GM19467 (cell line): Measurements from ENCODE around the gene RADIL.
"Not testable (repeated sequence)": the region's sequence is repeated elsewhere in the genome, so short reads cannot be mapped to it uniquely, and the experiment has no call there.

Experiments
- ATAC-seq: cut with Tn5 transposase; IDR thresholded peaks from one replicate; pipeline ENCODE4 v1.9.1; 2021; ENCODE audit warnings: mild to moderate bottlenecking, moderate library complexity; ENCODE audit not compliant: unreplicated experiment

The RADIL gene

DNA sequence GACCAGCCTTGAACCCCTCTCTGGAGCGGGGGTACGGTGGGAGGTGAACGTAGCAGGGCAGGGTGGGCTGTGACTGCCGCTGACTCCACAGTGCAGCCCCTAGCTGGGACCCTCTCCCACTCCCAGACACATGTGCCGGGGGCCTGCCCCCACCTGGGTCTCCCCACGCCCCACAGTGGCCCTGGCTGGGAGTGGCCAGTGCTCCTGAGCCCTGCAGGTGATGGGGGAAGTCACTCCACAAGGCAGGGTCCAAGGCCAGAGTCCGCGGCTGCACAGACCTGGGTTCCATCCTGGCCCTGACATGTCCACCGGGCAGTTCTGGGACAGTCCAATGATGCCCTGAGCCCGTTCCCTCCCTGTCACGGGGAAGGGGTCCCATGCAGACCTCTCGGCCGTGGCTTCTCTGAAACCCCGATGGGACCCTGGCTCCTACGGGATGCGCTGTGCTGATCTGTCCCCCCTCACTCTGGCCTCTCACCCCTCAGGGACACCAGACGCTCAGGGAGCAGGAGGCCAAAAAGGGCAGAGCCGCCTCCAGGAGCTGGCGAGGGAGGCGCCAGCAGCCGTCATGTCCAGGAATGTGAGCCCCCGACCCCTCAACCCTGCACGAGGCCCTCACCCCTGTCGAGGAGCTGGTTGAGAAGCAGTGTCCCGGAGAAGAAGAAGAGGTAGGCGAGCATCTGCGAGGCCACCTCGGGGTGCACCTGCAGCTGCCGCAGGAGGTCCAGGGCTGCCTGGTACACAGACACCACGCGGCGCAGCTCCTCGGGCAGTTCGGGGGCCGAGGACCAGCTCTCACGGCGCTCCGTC lies 67.7 kb downstream of the RADIL start:
- no peak for ATAC-seq

DNA sequence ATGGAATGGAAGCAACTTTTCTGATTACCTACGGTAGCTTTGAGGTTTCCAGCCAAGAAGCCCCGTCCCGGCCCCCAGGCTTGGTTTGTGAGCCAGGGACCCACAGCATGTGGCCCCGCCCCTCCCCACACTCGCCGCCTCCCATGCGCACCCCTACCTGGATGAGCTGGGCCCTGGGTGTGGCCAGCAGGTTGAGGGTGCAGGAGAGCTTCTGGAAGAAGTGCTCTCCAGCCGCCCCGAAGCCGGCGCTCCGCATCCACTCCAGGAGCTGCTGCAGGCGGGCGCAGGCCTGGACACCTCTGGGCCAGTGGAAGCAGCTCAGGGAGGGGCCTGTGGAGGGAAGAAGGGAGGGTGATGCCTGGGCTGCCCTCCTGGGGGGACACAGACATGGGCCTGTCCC lies 68.4 kb downstream of the RADIL start:
- no peak for ATAC-seq

DNA sequence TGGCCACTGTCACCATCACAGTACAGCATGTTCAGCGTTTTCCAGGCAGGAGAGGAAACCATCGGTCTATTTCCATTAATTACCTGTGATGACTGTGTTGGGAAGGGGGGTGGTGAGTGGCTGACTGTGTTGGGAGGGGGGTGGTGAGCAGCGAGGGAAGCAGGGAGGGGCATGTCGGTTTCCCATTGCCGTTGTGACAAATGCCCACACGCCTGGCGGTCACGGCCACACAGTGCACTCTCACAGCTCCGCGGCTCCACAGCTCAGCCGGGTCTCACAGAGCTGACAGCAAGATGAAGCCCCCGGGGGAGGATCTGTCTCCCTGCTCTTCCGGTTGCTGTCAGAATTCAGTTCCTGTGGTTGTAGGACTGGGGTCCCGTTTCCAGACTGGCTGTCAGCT lies 69.1 kb downstream of the RADIL start:
- no peak for ATAC-seq

DNA sequence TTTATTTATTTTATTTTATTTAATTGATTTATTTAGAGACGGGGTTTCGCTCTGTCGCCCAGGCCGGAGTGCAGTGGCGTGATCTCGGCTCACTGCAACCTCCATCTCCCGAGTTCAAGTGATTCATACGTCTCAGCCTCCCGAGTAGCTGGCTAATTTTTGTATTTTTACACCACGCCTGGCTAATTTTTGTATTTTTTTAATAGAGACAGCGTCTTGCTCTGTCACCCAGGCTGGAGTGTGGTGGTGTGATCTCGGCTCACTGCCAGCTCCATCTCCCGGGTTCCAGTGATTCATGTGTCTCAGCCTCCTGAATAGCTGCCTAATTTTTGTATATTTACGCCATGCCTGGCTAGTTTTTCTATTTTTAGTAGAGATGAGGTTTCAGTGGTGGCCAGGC lies 73.8 kb downstream of the RADIL start:
- ATAC-seq: no peak

DNA sequence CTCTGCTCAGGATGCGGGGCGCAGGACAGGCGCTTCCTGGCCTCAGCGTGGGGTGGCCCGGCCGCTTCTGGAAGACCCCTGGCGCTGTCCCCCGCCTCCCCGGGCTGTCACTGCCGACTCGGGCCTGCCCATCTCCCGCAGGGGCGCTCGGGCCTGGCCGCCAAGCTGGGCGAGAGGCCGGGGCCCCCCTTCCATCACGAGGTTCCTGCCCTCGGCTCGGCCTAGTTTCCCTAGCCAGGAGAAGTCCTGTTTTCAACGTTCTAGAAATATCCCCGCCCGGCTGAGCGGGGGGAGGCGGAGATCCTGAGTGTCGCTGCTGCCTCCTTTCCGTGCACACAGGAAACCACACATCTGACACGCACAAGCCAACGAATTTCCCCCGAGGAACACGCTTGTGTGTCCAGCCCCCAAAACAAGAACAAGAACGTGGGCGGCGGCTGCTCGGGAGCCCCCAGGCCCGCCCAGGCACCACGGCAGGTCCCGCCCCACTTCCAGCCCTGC lies 74.4 kb downstream of the RADIL start:
- no peak for ATAC-seq

DNA sequence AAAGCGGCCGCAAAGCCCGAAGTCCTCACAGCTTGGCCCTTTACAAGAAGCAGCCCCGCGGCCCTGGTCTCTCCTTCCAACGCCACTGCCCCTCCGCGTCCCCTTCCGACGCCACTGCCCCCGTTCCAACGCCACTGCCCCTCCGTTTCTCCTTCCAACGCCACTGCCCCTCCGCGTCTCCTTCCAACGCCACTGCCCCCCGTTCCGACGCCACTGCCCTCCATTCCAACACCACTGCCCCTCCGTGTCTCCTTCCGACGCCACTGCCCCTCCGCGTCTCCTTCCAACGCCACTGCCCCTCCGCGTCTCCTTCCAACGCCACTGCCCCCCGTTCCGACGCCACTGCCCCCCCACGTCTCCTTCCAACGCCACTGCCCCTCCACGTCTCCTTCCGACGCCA lies 75.0 kb downstream of the RADIL start:
- no peak for ATAC-seq

DNA sequence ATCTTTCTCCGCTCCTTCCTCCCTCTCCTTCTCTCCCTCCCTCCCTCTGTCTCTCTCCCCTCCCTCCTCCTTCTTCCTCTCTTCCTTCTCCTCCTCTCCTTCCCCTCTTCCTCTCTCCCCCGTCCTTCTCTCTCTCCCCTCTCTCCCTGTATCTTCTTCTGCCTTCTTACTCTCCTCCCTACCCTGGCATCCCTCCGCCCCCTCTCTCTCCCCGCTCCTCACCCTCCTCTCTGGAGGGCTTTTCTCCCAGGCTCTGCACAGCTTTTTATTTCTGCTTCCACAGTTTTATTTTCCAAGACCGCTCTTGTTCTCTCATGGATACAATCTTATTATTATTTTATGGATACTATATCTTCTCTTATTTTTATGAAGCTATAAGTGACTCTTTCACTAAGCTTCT lies 75.5 kb downstream of the RADIL start:
- ATAC-seq: no peak

DNA sequence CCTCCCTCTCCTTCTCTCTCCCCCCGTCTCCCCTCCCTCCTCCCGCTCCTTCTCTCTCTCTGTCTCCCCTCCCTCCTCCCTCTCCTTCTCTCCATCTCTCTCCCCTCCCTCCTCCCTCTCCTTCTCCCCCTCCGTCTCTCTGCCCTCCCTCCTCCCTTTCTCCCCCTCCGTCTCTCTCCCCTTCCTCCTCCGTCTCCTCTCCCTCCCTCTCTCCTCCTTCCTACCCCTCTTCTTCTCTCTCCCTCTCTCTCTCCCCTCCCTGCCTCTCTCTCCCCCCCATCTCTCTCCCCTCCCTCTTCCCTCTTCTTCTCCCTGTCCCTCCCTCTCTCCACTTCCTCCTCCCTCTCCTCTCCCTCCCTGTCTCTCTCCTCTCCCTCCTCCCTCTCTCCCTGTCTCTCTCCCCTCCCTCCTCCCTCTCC lies 75.9 kb downstream of the RADIL start:
- ATAC-seq: no peak

DNA sequence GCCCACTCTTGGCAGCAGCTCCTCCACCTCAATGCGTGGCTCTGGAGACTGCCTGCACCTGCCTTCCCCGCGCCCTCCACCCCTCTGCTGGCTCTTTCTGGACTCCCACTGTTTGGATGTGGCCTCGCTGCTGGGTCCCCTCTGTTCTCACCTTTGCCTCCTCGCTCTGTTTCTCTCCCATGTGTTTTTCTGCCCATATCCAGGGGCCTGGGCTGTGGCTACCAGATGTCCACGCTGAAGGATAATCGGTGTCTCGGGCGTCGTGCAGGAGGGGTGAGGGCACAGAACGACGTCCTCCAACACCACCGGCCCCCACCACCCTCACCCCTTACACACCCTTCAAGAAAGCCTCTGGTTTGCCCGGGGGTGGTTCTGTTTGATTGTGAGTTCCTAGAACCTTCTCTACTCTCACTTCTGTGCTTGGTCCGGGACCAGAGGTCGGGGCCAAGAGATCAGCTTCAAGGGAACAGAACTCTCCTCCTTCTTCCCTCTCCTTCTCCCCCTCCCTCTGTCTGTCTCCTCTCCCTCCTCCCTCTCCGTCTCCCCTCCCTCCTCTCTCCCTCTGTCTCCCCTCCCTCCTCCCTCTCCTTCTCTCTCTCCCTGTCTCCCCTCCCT lies 76.4 kb downstream of the RADIL start:
- ATAC-seq: no peak

DNA sequence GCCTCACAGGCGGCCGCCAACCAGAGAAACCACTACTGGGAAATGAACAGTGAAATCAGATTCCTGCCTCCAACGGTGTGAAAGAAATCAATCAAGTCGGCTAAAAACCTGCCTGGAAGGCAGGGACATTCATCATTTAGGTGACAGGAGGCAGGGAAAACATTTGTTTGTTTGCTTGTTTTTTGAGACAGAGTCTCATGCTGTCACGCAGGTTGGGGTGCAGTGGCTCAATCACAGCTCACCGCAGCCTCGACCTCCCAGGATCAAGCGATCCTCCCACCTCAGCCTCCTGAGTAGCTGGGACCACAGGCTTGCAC lies 77.6 kb downstream of the RADIL start:
- ATAC-seq: no peak

DNA sequence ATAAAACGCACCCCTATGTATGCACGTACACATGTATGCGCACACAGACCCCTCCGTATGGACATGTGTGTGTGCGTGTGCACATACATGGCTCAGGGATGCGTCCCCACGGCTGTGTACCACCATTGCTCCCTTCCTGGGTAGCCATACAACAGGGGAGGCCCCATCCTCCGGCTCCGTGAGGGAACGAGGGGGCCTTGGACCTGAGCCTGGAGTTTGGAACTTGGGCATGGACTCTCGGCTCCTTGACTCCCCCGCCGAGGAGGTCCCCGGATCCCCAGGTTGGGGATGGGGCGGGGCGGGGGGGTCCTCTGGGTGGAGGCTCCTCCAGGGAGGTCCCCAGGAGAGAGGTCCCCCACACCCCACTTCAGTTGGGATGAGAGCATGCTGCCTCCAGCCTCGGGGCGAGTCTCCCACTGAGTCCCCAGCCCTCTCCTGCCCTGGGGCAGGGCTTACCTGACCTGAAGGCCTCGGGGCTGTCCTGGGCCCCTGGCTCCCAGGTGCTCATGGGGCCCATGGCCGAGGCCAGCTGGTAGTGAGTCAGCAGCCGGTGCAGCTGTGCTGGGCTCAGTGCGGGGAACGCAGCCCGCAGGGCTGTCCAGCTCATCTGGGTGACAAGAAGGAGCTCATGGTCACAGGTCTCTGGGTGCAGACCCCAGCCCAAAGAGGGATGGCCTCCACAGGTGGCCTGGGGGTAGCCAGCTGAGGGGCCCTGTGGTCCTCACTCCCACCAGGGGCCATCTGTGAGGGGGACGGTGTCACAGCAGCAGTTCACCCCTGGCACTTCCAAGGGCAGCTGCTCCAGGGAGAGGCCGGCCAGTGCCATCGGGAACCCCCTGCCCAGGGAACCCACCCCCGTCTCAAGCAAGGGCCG lies 78.2 kb downstream of the RADIL start:
- no peak for ATAC-seq

DNA sequence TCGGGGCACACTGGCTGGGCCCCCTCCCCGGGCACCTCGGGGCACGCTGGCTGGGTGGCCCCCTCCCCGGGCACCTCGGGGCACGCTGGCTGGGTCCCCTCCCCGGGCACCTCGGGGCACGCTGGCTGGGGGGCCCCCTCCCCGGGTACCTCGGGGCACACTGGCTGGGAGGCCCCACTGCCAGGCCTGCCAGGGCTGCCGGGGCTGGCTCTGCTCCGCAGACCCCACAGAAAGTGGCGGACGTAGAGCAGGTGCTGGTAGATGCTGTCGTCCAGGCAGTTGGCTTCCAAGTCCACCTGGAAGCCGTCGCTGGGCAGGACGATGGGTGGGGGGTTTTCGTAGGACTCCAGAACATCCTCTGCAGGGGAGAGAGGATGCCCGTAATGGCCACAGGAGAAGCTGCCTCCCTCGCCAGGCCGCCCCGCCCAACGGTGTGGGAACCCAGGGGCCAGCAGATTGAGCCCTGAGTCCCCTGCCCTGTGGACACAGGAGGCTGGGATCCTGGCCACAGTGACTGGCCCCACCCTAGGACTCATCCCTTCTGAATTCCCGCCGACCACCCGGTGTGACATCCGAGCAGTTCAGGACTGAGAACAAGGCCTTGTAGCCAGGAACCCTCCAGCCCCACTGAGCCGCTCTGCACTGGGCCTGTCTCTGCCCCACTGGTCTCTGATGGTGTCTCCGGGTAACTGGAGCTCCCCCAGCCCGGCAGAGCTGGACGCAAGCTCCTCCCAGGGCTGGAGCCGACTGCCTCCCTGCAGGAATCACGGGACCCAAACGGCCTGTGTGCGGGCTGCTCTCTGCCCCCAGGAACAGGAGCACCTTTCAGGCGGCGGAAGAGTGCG lies 79.9 kb downstream of the RADIL start:
- no peak for ATAC-seq

DNA sequence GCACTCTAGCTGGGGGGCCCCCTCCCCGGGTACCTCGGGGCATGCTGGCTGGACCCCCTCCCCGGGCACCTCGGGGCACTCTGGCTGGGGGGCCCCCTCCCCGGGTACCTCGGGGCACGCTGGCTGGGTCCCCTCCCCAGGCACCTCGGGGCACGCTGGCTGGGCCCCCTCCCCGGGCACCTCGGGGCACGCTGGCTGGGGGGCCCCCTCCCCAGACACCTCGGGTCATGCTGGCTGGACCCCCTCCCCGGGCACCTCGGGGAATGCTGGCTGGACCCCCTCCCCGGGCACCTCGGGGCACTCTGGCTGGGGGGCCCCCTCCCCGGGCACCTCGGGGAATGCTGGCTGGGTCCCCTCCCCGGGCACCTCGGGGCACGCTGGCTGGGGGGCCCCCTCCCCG lies 80.9 kb downstream of the RADIL start:
- ATAC-seq: not testable (repeated sequence)

DNA sequence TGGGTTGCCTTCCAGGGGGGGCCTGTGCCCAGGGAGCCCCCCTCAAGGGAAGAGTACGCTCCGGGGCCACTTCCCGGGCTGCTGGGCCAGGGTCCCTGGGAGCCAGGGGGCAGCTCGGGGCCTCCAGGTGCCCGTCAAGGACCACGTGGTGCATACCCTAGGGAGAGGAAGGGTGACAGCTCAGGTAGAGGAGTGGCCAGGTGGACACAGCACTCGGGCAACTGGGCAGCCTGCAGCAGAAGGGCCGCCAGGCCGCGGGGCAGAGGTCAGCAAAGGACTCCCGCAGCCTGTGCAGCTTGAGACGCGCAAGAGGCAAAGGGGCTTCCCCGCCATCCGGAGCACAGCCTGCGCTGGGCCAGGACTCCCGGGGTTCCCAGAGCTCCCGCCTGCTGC lies 81.7 kb downstream of the RADIL start:
- ATAC-seq: no peak

DNA sequence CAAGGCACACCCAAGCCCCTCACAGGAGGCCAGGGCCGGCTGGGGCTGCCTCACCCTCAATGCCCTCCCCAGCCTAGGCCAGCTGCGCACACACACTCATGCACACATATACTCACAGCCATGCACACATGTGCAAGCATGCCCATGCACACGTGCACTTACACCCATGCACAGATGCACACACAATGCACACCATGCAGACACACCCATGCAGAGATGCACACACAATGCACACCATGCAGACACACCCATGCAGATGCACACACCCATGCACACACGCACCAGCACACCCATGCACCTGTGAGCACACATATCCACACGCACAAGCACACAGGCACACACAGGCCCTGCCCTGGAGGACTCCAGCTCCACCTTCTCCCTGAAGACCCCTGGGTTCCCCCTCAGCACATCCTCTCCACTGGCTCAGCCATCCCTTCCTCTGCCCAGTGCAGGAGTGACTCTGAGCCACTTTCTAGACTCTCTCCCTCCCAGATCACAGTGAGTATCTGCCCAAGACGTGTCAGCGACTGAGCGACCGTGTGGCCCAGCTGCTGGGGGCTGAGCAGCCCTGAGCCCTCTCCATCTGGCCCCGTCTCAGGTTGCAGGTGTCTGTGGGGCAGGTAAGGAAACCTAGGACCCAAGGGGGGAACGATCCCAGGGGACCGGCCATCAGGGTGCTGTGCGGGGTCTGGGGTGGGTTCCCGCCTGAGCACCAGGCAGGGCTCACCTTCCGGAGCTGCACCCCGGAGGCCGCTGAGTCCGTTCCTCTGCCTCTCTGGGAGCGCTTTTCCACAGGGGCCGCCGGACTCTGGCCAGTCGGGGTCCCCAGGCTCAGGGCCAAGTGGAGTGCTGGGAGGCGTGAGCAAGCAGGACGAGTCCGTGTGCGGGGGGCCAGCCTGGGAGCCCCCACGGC lies 82.3 kb downstream of the RADIL start:
- no peak for ATAC-seq

DNA sequence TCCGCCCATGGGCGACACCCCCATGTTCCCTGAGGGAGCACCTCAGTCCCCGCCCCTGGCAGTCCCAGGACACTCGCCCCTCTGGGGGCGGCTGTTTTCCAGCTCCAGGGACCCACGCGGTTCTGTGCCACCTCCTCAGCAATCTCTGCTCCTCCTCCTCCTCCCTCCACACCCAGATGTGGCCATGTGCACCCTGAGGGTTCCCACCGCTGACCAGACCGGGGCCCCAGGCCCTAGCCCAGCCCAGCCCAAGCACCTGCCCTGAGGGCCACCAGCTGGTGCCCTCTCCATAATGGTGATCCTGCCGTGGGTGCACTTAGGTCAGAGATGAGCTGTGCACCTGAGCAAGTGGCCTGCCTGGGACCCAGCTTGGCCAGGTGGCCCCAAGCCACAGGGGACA lies 83.0 kb downstream of the RADIL start:
- ATAC-seq: no peak

DNA sequence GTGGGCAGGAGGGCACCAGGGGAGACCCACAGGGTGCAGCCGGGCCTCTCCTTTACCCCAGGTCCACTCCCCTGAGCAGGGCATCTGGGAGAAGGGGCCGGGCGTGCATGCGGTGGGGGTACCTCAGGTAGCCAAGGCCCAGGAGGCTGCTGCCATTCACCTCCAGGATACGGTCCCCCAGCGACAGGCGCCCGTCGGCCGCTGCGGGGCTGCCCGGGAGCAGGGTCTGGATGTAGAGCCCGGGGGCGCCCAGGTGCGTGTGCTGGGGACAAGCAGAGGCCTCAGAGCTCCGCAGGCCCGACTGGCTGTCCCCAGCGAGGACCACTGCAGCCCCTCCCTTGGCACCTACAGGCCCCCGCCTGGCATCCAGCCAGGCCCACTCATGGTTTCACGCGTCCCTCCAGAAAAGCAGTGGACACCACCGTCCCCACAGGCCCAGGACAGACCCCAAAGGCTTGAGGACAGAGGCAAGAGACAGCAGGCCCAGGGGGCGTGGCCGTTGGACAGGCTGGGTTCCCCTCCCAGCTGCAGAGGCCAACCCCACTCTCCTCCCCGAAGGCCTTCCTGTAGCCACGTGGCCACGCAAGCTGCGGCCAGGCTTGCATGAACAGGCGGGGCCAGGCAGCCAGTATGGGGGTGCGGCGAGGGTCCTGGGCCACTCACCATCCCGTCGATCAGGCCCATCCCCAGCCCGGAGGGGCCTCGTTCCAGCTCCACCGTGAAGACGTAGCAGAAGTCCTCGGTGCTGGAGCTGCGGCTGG lies 83.8 kb downstream of the RADIL start:
- ATAC-seq: no peak

DNA sequence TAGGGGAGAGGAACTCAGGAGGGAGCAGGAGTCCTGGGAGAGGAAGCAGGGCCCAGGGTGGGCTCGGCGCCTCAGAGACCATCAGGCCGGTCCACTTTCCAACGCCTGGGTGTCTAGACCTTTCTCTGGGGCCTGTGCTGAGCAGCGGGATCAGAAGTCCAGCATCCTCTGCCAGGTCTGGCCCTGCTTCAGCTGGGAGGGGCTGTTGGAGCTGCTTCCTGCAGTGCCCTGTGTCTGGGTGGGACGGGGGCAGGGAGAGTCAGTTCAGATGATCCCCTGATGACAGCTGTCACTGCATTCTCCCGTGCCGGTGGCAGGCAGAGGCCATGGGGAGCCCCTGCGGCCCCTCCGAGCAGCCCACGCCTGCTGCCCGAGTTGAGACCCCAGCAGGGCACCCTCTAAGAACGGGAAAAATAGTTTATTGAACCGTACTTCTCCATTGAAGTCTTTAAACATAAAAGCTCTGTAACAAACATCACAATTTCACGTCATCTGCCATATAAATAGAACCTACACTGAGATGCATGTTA lies 84.7 kb downstream of the RADIL start:
- no peak for ATAC-seq
